ENCODE data around the gene GMEB2. TPM values are rescaled to one million over a fixed set of nuclear protein-coding genes. Genes with fewer than 3 reads are reported as not detected.

GMEB2 gene
- total and polyA plus RNA-seq, 10 of the 15 experiments (the other 5 are each of a cell fraction or from before 2014, with no cell fraction given): 0.08 to 15.1 (median 6.9) TPM

DNA sequence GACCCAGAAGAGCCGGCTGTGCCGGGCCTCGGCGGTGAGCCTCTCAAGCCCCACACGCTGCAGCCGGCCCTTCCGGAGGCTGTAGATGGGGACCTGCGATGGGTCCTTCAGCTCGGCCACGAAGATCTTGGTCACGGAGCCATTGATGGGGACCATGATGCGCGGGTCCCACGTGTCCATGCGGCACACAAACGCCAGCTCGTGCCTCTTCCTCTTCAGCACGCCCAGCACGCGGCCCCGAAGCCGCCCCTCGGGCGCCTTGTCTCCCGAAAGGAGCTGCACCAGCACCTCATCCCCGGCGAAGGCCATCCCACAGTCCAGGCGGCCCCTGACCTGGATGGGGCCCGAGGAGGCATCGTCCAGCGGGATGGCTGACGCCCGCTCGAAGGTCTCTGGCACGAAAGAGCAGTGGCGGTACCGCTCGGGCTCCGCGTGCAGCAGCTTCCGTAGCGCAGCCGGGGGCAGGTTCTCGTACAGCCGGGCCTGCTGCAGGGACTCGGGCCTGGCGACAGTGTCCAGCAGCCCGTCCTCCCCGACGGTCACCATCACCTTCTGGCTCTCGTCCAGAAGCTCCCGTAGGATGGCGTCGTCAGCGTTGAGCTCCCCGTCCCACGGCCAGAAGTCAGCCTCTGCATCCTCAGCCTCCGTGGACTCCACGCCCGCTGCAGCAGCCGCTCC, 61.7 kb downstream of the GMEB2 start:
- Histone ChIP-seq H3K27ac (ENCODE audit: control insufficient read depth, insufficient read depth) (no peak overlapping the region), H4K20me1 (ENCODE audit: control insufficient read depth, insufficient read depth) (no peaks in the 10 kb centered on the region), H3K27me3 (replicated peaks in 1 of 2; ENCODE audit: control insufficient read depth in 2 of 2, insufficient read depth in 2 of 2, low read length in 1 of 2) (no peaks in the 10 kb centered on the region), H3K4me1 (ENCODE audit: control insufficient read depth, insufficient read depth, low read length) (peaks cover 24% of the 10 kb centered on the region), H3K36me3 (ENCODE audit: control insufficient read depth in 2 of 2, insufficient read depth in 2 of 2, low read length in 1 of 2) (no peaks in the 10 kb centered on the region; a peak in 1 of 4 replicates), H3K4me3 (no peak overlapping the region), H3K79me2 (ENCODE audit: control insufficient read depth, insufficient read depth, low read length) (no peaks in the 10 kb centered on the region), H3K9me3 (replicated peaks; ENCODE audit: control insufficient read depth, insufficient read depth, low read length) (no peaks in the 10 kb centered on the region; the same call in 2 of the 3 replicates), H2AFZ (ENCODE audit: control insufficient read depth, low read depth, low read length) (no peak overlapping the region), H3K4me2 (ENCODE audit: control insufficient read depth, insufficient read depth) (no peak overlapping the region), H3K9ac (ENCODE audit: control insufficient read depth, insufficient read depth, low read length) (no peak overlapping the region)
- BruUV-seq (replicated peaks): no TSS peak
- FAIRE-seq: no peak
- ChIA-PET CTCF (no interaction called here), SMC1A (ENCODE audit: uncharacterized antibody, unreplicated experiment) (no interaction called here), RAD21 (ENCODE audit: unreplicated experiment) (interaction anchor here (0.9 kb wide), 1 partner anchor 27 kb away, joined by 3 read pairs; no protein-coding TSS in a partner anchor), POLR2A (no interaction called here)
- 97% methylated on average over 61 of the region's 61 CpGs for WGBS (ENCODE audit: insufficient coverage, insufficient replicate concordance, low lambda C conversion rate, missing lambda C conversion rate)
- intact Hi-C loops (cut with micrococcal nuclease; ENCODE audit: unreplicated experiment): no loop called here
- no peak for ATAC-seq
- no peak for DNase-seq (ENCODE audit: low read depth, low spot score)
- in situ Hi-C loops (cut with MboI): no loop called here
- TF ChIP-seq ZNF384 (IDR thresholded peaks at IDR 0.05; ENCODE audit: borderline replicate concordance, low read depth, low read length) (no peak), ETV6 (conservative IDR thresholded peaks at IDR 0.05 in 1 of 2, IDR thresholded peaks at IDR 0.05 in 1 of 2; ENCODE audit: borderline replicate concordance in 1 of 2, low read depth in 1 of 2) (no peak), EZH2 (IDR thresholded peaks at IDR 0.05; ENCODE audit: borderline replicate concordance, control insufficient read depth, low read depth, low read length) (no peak), NR2C1 (IDR thresholded peaks at IDR 0.05) (no peak), MTA3 (IDR thresholded peaks at IDR 0.05; ENCODE audit: borderline replicate concordance, low read length) (no peak), ESRRA (IDR thresholded peaks at IDR 0.05; ENCODE audit: low read length) (no peak), EGR1 (IDR thresholded peaks at IDR 0.05; ENCODE audit: borderline replicate concordance in 1 of 2, low read depth in 2 of 2, low read length in 2 of 2) (no peak), FOXM1 (IDR thresholded peaks at IDR 0.05; ENCODE audit: low read depth, low read length) (no peak), SMC3 (IDR thresholded peaks at IDR 0.05; ENCODE audit: borderline replicate concordance, low read length) (no peak), TCF12 (IDR thresholded peaks at IDR 0.05; ENCODE audit: low read depth, low read length) (no peak), ZNF274 (IDR thresholded peaks at IDR 0.05; ENCODE audit: insufficient read depth, insufficient read length) (no peak), MEF2A (IDR thresholded peaks at IDR 0.05; ENCODE audit: insufficient read depth, low read depth, low read length) (no peak)
- TF ChIP-seq, protein P1, sequence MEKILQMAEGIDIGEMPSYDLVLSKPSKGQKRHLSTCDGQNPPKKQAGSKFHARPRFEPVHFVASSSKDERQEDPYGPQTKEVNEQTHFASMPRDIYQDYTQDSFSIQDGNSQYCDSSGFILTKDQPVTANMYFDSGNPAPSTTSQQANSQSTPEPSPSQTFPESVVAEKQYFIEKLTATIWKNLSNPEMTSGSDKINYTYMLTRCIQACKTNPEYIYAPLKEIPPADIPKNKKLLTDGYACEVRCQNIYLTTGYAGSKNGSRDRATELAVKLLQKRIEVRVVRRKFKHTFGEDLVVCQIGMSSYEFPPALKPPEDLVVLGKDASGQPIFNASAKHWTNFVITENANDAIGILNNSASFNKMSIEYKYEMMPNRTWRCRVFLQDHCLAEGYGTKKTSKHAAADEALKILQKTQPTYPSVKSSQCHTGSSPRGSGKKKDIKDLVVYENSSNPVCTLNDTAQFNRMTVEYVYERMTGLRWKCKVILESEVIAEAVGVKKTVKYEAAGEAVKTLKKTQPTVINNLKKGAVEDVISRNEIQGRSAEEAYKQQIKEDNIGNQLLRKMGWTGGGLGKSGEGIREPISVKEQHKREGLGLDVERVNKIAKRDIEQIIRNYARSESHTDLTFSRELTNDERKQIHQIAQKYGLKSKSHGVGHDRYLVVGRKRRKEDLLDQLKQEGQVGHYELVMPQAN (conservative IDR thresholded peaks at IDR 0.05): no peak
- TF ChIP-seq, protein P2, sequence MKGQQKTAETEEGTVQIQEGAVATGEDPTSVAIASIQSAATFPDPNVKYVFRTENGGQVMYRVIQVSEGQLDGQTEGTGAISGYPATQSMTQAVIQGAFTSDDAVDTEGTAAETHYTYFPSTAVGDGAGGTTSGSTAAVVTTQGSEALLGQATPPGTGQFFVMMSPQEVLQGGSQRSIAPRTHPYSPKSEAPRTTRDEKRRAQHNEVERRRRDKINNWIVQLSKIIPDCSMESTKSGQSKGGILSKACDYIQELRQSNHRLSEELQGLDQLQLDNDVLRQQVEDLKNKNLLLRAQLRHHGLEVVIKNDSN (IDR thresholded peaks at IDR 0.05; ENCODE audit: borderline replicate concordance, extremely low read length, insufficient read depth, low read depth, low read length): no peak
- TF ChIP-seq, protein P3, sequence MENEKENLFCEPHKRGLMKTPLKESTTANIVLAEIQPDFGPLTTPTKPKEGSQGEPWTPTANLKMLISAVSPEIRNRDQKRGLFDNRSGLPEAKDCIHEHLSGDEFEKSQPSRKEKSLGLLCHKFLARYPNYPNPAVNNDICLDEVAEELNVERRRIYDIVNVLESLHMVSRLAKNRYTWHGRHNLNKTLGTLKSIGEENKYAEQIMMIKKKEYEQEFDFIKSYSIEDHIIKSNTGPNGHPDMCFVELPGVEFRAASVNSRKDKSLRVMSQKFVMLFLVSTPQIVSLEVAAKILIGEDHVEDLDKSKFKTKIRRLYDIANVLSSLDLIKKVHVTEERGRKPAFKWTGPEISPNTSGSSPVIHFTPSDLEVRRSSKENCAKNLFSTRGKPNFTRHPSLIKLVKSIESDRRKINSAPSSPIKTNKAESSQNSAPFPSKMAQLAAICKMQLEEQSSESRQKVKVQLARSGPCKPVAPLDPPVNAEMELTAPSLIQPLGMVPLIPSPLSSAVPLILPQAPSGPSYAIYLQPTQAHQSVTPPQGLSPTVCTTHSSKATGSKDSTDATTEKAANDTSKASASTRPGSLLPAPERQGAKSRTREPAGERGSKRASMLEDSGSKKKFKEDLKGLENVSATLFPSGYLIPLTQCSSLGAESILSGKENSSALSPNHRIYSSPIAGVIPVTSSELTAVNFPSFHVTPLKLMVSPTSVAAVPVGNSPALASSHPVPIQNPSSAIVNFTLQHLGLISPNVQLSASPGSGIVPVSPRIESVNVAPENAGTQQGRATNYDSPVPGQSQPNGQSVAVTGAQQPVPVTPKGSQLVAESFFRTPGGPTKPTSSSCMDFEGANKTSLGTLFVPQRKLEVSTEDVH (IDR thresholded peaks at IDR 0.05; ENCODE audit: low read depth, partially characterized antibody): no peak
